ENCODE measurements around the gene ZRANB3.

The ZRANB3 gene

DNA sequence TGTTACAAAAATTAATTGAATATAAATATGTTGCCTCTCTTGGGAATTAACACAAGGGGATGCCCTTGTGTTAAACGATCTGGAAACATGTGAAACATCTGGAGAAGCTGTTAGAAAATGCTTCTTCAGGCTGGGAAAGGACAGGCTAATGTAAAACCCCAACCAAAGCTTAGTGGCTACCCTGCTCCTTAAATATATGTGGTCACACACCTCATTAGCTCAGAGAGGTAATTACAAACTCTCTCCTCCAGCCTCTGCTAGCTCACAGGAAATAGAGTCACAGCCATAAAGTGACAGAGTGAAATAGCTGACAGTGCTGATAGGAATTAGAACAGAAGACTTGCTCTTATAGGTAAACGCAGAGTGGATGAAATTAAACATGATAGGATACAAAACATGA is 323.0 kb downstream of the ZRANB3 start:
- TF ChIP-seq, protein P1, sequence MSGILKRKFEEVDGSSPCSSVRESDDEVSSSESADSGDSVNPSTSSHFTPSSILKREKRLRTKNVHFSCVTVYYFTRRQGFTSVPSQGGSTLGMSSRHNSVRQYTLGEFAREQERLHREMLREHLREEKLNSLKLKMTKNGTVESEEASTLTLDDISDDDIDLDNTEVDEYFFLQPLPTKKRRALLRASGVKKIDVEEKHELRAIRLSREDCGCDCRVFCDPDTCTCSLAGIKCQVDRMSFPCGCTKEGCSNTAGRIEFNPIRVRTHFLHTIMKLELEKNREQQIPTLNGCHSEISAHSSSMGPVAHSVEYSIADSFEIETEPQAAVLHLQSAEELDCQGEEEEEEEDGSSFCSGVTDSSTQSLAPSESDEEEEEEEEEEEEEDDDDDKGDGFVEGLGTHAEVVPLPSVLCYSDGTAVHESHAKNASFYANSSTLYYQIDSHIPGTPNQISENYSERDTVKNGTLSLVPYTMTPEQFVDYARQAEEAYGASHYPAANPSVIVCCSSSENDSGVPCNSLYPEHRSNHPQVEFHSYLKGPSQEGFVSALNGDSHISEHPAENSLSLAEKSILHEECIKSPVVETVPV (CRISPR knock-in tag; IDR thresholded peaks at IDR 0.05): no peak
- no peak for TF ChIP-seq ZFP30 (CRISPR knock-in tag; IDR thresholded peaks at IDR 0.05)
- TF ChIP-seq TCF4 (CRISPR knock-in tag; IDR thresholded peaks at IDR 0.05; ENCODE audit: borderline replicate concordance): no peak
- TF ChIP-seq SNAI2 (CRISPR knock-in tag; IDR thresholded peaks at IDR 0.05): no peak
- TF ChIP-seq, protein P2, sequence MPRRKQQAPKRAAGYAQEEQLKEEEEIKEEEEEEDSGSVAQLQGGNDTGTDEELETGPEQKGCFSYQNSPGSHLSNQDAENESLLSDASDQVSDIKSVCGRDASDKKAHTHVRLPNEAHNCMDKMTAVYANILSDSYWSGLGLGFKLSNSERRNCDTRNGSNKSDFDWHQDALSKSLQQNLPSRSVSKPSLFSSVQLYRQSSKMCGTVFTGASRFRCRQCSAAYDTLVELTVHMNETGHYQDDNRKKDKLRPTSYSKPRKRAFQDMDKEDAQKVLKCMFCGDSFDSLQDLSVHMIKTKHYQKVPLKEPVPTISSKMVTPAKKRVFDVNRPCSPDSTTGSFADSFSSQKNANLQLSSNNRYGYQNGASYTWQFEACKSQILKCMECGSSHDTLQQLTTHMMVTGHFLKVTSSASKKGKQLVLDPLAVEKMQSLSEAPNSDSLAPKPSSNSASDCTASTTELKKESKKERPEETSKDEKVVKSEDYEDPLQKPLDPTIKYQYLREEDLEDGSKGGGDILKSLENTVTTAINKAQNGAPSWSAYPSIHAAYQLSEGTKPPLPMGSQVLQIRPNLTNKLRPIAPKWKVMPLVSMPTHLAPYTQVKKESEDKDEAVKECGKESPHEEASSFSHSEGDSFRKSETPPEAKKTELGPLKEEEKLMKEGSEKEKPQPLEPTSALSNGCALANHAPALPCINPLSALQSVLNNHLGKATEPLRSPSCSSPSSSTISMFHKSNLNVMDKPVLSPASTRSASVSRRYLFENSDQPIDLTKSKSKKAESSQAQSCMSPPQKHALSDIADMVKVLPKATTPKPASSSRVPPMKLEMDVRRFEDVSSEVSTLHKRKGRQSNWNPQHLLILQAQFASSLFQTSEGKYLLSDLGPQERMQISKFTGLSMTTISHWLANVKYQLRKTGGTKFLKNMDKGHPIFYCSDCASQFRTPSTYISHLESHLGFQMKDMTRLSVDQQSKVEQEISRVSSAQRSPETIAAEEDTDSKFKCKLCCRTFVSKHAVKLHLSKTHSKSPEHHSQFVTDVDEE (CRISPR knock-in tag; IDR thresholded peaks at IDR 0.05): no peak
- ATAC-seq: no peak

- no peak for TF ChIP-seq GLIS3 (CRISPR knock-in tag; IDR thresholded peaks at IDR 0.05)
- TF ChIP-seq CSDC2 (CRISPR knock-in tag; IDR thresholded peaks at IDR 0.05): no peak
- no peak for TF ChIP-seq SNAI2 (CRISPR knock-in tag; IDR thresholded peaks at IDR 0.05)
- TF ChIP-seq, protein P2 (CRISPR knock-in tag; IDR thresholded peaks at IDR 0.05): no peak
- TF ChIP-seq ZFP3 (CRISPR knock-in tag; IDR thresholded peaks at IDR 0.05): no peak
- no peak for TF ChIP-seq ZC3H10 (CRISPR knock-in tag; IDR thresholded peaks at IDR 0.05)
- no peak for TF ChIP-seq ZNF70 (CRISPR knock-in tag; IDR thresholded peaks at IDR 0.05)
- TF ChIP-seq TCF4 (CRISPR knock-in tag; IDR thresholded peaks at IDR 0.05; ENCODE audit: borderline replicate concordance): no peak
- no peak for TF ChIP-seq ARNTL (CRISPR knock-in tag; IDR thresholded peaks at IDR 0.05; ENCODE audit: borderline replicate concordance, low read depth)
- TF ChIP-seq BACH2 (CRISPR knock-in tag; IDR thresholded peaks at IDR 0.05; ENCODE audit: borderline replicate concordance): no peak
- TF ChIP-seq ESRRG (CRISPR knock-in tag; IDR thresholded peaks at IDR 0.05): no peak
- no peak for TF ChIP-seq ZNF565 (CRISPR knock-in tag; conservative IDR thresholded peaks at IDR 0.05; ENCODE audit: low read depth)
- TF ChIP-seq RARB (CRISPR knock-in tag; IDR thresholded peaks at IDR 0.05): no peak
- TF ChIP-seq PATZ1 (CRISPR knock-in tag; IDR thresholded peaks at IDR 0.05; ENCODE audit: borderline replicate concordance): no peak
- TF ChIP-seq ISL1 (CRISPR knock-in tag; IDR thresholded peaks at IDR 0.05): no peak
- TF ChIP-seq OSR1 (CRISPR knock-in tag; IDR thresholded peaks at IDR 0.05): no peak
- no peak for TF ChIP-seq ZFP30 (CRISPR knock-in tag; IDR thresholded peaks at IDR 0.05)
- TF ChIP-seq, protein P3, sequence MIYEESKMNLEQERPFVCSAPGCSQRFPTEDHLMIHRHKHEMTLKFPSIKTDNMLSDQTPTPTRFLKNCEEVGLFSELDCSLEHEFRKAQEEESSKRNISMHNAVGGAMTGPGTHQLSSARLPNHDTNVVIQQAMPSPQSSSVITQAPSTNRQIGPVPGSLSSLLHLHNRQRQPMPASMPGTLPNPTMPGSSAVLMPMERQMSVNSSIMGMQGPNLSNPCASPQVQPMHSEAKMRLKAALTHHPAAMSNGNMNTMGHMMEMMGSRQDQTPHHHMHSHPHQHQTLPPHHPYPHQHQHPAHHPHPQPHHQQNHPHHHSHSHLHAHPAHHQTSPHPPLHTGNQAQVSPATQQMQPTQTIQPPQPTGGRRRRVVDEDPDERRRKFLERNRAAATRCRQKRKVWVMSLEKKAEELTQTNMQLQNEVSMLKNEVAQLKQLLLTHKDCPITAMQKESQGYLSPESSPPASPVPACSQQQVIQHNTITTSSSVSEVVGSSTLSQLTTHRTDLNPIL (CRISPR knock-in tag; IDR thresholded peaks at IDR 0.05; ENCODE audit: low read depth): no peak
- ATAC-seq: no peak
Observed at GRCh38 chr2:135203944-135204343, 327.1 kb downstream of the ZRANB3 start.

DNA sequence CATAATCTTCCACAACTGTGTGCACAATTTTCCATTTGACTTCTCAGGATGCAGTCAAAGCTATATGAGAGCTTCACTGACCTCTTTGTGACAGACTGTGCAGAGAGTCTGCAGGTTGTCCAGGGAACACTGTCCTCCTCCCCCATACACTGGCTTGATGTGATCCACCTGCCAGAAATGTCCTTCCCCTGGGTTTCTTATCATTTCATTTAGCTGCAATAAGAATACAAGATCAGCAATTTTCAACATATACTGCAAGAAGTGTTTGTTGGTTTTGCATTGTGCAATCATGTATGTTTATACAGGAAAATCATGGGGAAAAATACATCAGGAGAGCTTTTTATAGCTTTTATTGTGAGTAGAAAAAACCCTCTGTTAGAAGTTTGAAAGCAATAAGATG is 328.3 kb downstream of the ZRANB3 start:
- ATAC-seq: no peak
- no peak for TF ChIP-seq ZNF70 (CRISPR knock-in tag; IDR thresholded peaks at IDR 0.05)
- TF ChIP-seq PPARA (CRISPR knock-in tag; IDR thresholded peaks at IDR 0.05; ENCODE audit: borderline replicate concordance): no peak
- TF ChIP-seq, protein P1 (CRISPR knock-in tag; IDR thresholded peaks at IDR 0.05): no peak
- TF ChIP-seq ZNF565 (CRISPR knock-in tag; conservative IDR thresholded peaks at IDR 0.05; ENCODE audit: low read depth): no peak
- no peak for TF ChIP-seq ESRRG (CRISPR knock-in tag; IDR thresholded peaks at IDR 0.05)
- no peak for TF ChIP-seq TOX (CRISPR knock-in tag; IDR thresholded peaks at IDR 0.05; ENCODE audit: borderline replicate concordance)
- no peak for TF ChIP-seq ZC3H10 (CRISPR knock-in tag; IDR thresholded peaks at IDR 0.05)
- no peak for TF ChIP-seq ZFP3 (CRISPR knock-in tag; IDR thresholded peaks at IDR 0.05)
- TF ChIP-seq RARB (CRISPR knock-in tag; IDR thresholded peaks at IDR 0.05): no peak
- no peak for TF ChIP-seq SNAI2 (CRISPR knock-in tag; IDR thresholded peaks at IDR 0.05)
- no peak for TF ChIP-seq TCF4 (CRISPR knock-in tag; IDR thresholded peaks at IDR 0.05; ENCODE audit: borderline replicate concordance)

Data from SK-N-SH treated with all-trans-retinoic acid at 6 μM for 48 hours (cell line).